Measurements from ENCODE around the gene CCSER1.

The CCSER1 gene

GRCh38 chr4:90081432-90082144, 45.6 kb upstream of the CCSER1 start:
- Histone ChIP-seq H3K9me2 (replicated peaks; ENCODE audit: low read depth, low read length) (no peaks in the 10 kb centered on the region), H3K4me3 (ENCODE audit: low read length, poor library complexity, severe bottlenecking) (no peak overlapping the region), H3K4me1 (ENCODE audit: insufficient read depth, low read length, poor library complexity, severe bottlenecking) (no peaks in the 10 kb centered on the region), H3K9me3 (ENCODE audit: insufficient read depth, low read depth, low read length) (no peaks in the 10 kb centered on the region), H3K9ac (ENCODE audit: low read depth, low read length, poor library complexity, severe bottlenecking) (no peak overlapping the region), H3K36me3 (ENCODE audit: insufficient read depth, low read length) (no peaks in the 10 kb centered on the region), H2AFZ (ENCODE audit: low read length) (no peak overlapping the region), H3K4me2 (ENCODE audit: low read depth, low read length, poor library complexity, severe bottlenecking) (no peak overlapping the region), H3K79me2 (ENCODE audit: insufficient read depth, low read length) (no peaks in the 10 kb centered on the region), H3F3A (ENCODE audit: low read depth) (no peaks in the 10 kb centered on the region), H4K20me1 (ENCODE audit: insufficient read depth, low read length, poor library complexity, severe bottlenecking) (no peaks in the 10 kb centered on the region), H3K27me3 (ENCODE audit: insufficient read depth, low read length, poor library complexity, severe bottlenecking) (no peaks in the 10 kb centered on the region)
- no peak for TF ChIP-seq EZH2phosphoT487 (IDR thresholded peaks at IDR 0.05; ENCODE audit: borderline replicate concordance)
- no peak for TF ChIP-seq CTCF (conservative IDR thresholded peaks at IDR 0.05; ENCODE audit: low read length)

DNA sequence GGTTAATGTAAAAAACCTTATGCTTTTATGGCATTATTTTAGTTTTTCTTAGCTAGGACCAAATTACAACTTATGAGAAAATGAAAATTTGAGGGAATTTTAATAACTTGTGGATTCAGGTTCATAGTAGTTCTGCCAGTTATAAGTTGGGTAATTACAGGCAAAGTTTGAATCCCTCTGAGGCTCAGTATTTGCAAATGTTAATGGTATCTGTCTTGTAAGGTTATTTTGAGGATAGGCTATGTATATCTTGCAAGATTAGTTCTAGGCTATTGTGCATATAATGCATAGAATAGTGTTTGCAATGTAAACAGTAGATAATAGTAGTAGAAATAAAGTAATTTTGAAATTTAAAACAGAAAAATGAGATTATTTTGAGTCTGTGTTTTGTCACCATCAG, 44.7 kb upstream of the CCSER1 start:
- no peaks in the 10 kb centered on the region for H3F3A ChIP-seq (ENCODE audit: low read depth)
- H3K9me2 ChIP-seq (replicated peaks; ENCODE audit: low read depth, low read length), result no peaks in the 10 kb centered on the region
- no peak overlapping the region for H3K4me2 ChIP-seq (ENCODE audit: low read depth, low read length, poor library complexity, severe bottlenecking)
- H3K4me1 ChIP-seq (ENCODE audit: insufficient read depth, low read length, poor library complexity, severe bottlenecking), result no peaks in the 10 kb centered on the region
- H3K36me3 ChIP-seq (ENCODE audit: insufficient read depth, low read length), result no peaks in the 10 kb centered on the region
- H4K20me1 ChIP-seq (ENCODE audit: insufficient read depth, low read length, poor library complexity, severe bottlenecking), result no peaks in the 10 kb centered on the region
- no peaks in the 10 kb centered on the region for H3K27me3 ChIP-seq (ENCODE audit: insufficient read depth, low read length, poor library complexity, severe bottlenecking)
- H2AFZ ChIP-seq (ENCODE audit: low read length), result no peak overlapping the region
- H3K4me3 ChIP-seq (ENCODE audit: low read length, poor library complexity, severe bottlenecking), result no peak overlapping the region
- H3K9me3 ChIP-seq (ENCODE audit: insufficient read depth, low read depth, low read length), result no peaks in the 10 kb centered on the region
- H3K9ac ChIP-seq (ENCODE audit: low read depth, low read length, poor library complexity, severe bottlenecking), result no peak overlapping the region
- no peak for TF ChIP-seq CTCF (conservative IDR thresholded peaks at IDR 0.05; ENCODE audit: low read length)
- TF ChIP-seq EZH2phosphoT487 (IDR thresholded peaks at IDR 0.05; ENCODE audit: borderline replicate concordance), result no peak
- H3K79me2 ChIP-seq (ENCODE audit: insufficient read depth, low read length), result no peaks in the 10 kb centered on the region

DNA sequence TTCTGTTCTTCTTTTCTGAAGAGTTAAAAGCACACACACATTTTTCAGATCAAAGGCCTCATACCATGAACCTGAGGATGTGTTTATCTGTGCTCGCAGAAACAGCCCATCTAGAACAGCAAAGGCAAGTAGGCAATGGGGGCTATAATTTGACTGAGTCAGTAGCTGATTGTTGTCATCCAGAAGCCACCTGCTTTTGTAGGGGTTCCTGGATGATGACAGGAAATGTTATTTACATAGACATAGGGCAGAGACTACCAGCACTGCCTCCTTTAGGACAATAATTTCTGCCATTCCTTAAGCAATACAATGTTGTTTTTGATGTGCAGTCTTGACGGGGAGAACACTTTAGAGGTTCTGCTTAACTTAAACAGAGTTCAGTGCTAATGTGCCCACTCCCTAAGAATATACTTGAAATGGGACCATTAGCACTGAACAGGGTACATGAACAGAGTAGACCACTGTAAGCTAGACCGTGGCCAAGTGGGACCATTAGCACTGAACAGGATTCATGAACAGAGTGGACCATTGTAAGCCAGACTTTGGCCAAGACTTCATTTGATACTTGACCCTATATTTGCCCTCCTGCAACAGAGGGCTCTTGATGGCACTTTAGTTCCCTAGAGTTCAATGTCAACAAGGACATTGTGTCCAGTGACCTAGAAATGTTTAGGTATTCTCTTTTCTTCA, 42.8 kb upstream of the CCSER1 start:
- no peak overlapping the region for H2AFZ ChIP-seq (ENCODE audit: low read length)
- no peak overlapping the region for H3K4me2 ChIP-seq (ENCODE audit: low read depth, low read length, poor library complexity, severe bottlenecking)
- H3K27me3 ChIP-seq (ENCODE audit: insufficient read depth, low read length, poor library complexity, severe bottlenecking), result no peaks in the 10 kb centered on the region
- no peak for TF ChIP-seq EZH2phosphoT487 (IDR thresholded peaks at IDR 0.05; ENCODE audit: borderline replicate concordance)
- TF ChIP-seq CTCF (conservative IDR thresholded peaks at IDR 0.05; ENCODE audit: low read length), result no peak
- no peak overlapping the region for H3K9ac ChIP-seq (ENCODE audit: low read depth, low read length, poor library complexity, severe bottlenecking)
- no peaks in the 10 kb centered on the region for H3K36me3 ChIP-seq (ENCODE audit: insufficient read depth, low read length)
- H4K20me1 ChIP-seq (ENCODE audit: insufficient read depth, low read length, poor library complexity, severe bottlenecking), result no peaks in the 10 kb centered on the region
- no peaks in the 10 kb centered on the region for H3K4me1 ChIP-seq (ENCODE audit: insufficient read depth, low read length, poor library complexity, severe bottlenecking)
- no peaks in the 10 kb centered on the region for H3K9me3 ChIP-seq (ENCODE audit: insufficient read depth, low read depth, low read length)
- H3K4me3 ChIP-seq (ENCODE audit: low read length, poor library complexity, severe bottlenecking), result no peak overlapping the region
- H3K79me2 ChIP-seq (ENCODE audit: insufficient read depth, low read length), result no peaks in the 10 kb centered on the region
- H3K9me2 ChIP-seq (replicated peaks; ENCODE audit: low read depth, low read length), result no peaks in the 10 kb centered on the region
- H3F3A ChIP-seq (ENCODE audit: low read depth), result no peaks in the 10 kb centered on the region

Data from Loucy (cell line).